ENCODE results near the gene NALF2. TPM values are rescaled to one million over a fixed set of nuclear protein-coding genes. Genes with fewer than 3 reads are reported as not detected.

The NALF2 gene
- total RNA-seq, 1 experiment from 2014 or later = 1.5 TPM

- in situ Hi-C loops (cut with HindIII; ENCODE audit: low pct_unique_long_range_greater_than_20kb, low sequenced_read_pairs) = no loop called here
These were observed 6.1 kb downstream of the NALF2 start for GRCh38 chrX:69510137-69510715.

GRCh38 chrX:69510914-69511513 is 6.9 kb downstream of the NALF2 start:
- intact Hi-C loops (cut with micrococcal nuclease; ENCODE audit: unreplicated experiment) = no loop called here
- ATAC-seq (no peak), DNase-seq (ENCODE audit: low read depth, low spot score) (no peak)
- Histone ChIP-seq H3K27ac (ENCODE audit: low read length) (no peak overlapping the region), H3K9me3 (ENCODE audit: control insufficient read depth, insufficient read depth, low read depth, low read length) (no peaks in the 10 kb centered on the region), H3K4me1 (ENCODE audit: control insufficient read depth, insufficient read depth, low read length) (no peaks in the 10 kb centered on the region), H3K36me3 (ENCODE audit: control insufficient read depth, insufficient read depth, low read length) (no peaks in the 10 kb centered on the region), H3K27me3 (ENCODE audit: control insufficient read depth, insufficient read depth, low read length) (no peaks in the 10 kb centered on the region), H3K4me3 (ENCODE audit: low read depth in 2 of 2, low read length in 2 of 2) (no peak overlapping the region)
- in situ Hi-C loops (cut with HindIII; ENCODE audit: low pct_unique_long_range_greater_than_20kb, low sequenced_read_pairs) = no loop called here
- ChIA-PET POLR2A (no interaction called here), CTCF (no interaction called here)
- TF ChIP-seq CTCF (IDR thresholded peaks at IDR 0.05) (no peak), POLR2AphosphoS5 (IDR thresholded peaks at IDR 0.05; ENCODE audit: low read depth, low read length) (no peak), SIN3A (IDR thresholded peaks at IDR 0.05; ENCODE audit: borderline replicate concordance, insufficient read depth, low read depth, low read length) (no peak), TCF7L2 (IDR thresholded peaks at IDR 0.05; ENCODE audit: low read depth, low read length) (no peak), REST (IDR thresholded peaks at IDR 0.05; ENCODE audit: insufficient read depth in 1 of 2, low read depth in 2 of 2, low read length in 1 of 2) (no peak)
- BruUV-seq (replicated peaks) = no TSS peak

More at GRCh38 chrX:69510137-69510715, 6.1 kb downstream of the NALF2 start:
- DNase-seq (ENCODE audit: low read depth, low spot score) = no peak
- TF ChIP-seq SIN3A (IDR thresholded peaks at IDR 0.05; ENCODE audit: borderline replicate concordance, insufficient read depth, low read depth, low read length) (no peak), CTCF (IDR thresholded peaks at IDR 0.05) (no peak), POLR2AphosphoS5 (IDR thresholded peaks at IDR 0.05; ENCODE audit: low read depth, low read length) (no peak), TCF7L2 (IDR thresholded peaks at IDR 0.05; ENCODE audit: low read depth, low read length) (no peak), REST (IDR thresholded peaks at IDR 0.05; ENCODE audit: insufficient read depth in 1 of 2, low read depth in 2 of 2, low read length in 1 of 2) (no peak)
- H3K27ac ChIP-seq (ENCODE audit: low read length) = no peak overlapping the region
- no peaks in the 10 kb centered on the region for H3K4me1 ChIP-seq (ENCODE audit: control insufficient read depth, insufficient read depth, low read length)
- POLR2A ChIA-PET = no interaction called here
- BruUV-seq (replicated peaks) = no TSS peak
- no peaks in the 10 kb centered on the region for H3K27me3 ChIP-seq (ENCODE audit: control insufficient read depth, insufficient read depth, low read length)
- H3K4me3 ChIP-seq (ENCODE audit: low read depth in 2 of 2, low read length in 2 of 2) = no peak overlapping the region
- no peak for ATAC-seq
- CTCF ChIA-PET = no interaction called here
- intact Hi-C loops (cut with micrococcal nuclease; ENCODE audit: unreplicated experiment) = no loop called here
- H3K9me3 ChIP-seq (ENCODE audit: control insufficient read depth, insufficient read depth, low read depth, low read length) = no peaks in the 10 kb centered on the region
- no peaks in the 10 kb centered on the region for H3K36me3 ChIP-seq (ENCODE audit: control insufficient read depth, insufficient read depth, low read length)

Data from Panc1 (cell line).